ENCODE data around the gene FGD2. TPM values are rescaled to one million over a fixed set of nuclear protein-coding genes. Genes with fewer than 3 reads are reported as not detected.

FGD2 gene
- total and polyA plus RNA-seq, 9 of the 15 experiments (the other 6 are each of a cell fraction or from before 2014, with no cell fraction given) = 0.09 TPM; not detected in 8

DNA sequence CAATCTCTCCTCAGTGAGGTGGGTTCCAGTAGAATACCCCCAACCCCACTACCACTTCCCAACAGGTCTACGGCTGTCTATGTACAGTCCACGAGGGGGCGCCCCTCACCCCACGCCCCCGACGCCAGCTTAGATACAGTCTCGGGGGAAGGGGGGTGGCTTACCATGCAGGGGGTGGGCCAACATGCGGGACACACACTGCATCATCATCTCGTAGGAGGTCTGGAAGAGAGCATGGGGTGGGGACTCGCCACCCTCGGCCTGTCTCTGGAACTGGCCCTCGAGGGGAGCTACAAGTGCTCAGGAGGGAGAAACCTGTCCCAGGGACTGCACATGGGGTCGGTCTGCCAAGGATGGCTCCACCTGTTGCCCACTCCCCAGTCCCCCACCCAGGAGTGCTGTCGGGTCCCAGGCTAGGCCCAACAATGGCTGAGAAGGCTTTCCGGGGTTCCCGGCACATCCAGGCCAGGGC lies 27.9 kb upstream of the FGD2 start (continued):
- TF ChIP-seq, protein P1, sequence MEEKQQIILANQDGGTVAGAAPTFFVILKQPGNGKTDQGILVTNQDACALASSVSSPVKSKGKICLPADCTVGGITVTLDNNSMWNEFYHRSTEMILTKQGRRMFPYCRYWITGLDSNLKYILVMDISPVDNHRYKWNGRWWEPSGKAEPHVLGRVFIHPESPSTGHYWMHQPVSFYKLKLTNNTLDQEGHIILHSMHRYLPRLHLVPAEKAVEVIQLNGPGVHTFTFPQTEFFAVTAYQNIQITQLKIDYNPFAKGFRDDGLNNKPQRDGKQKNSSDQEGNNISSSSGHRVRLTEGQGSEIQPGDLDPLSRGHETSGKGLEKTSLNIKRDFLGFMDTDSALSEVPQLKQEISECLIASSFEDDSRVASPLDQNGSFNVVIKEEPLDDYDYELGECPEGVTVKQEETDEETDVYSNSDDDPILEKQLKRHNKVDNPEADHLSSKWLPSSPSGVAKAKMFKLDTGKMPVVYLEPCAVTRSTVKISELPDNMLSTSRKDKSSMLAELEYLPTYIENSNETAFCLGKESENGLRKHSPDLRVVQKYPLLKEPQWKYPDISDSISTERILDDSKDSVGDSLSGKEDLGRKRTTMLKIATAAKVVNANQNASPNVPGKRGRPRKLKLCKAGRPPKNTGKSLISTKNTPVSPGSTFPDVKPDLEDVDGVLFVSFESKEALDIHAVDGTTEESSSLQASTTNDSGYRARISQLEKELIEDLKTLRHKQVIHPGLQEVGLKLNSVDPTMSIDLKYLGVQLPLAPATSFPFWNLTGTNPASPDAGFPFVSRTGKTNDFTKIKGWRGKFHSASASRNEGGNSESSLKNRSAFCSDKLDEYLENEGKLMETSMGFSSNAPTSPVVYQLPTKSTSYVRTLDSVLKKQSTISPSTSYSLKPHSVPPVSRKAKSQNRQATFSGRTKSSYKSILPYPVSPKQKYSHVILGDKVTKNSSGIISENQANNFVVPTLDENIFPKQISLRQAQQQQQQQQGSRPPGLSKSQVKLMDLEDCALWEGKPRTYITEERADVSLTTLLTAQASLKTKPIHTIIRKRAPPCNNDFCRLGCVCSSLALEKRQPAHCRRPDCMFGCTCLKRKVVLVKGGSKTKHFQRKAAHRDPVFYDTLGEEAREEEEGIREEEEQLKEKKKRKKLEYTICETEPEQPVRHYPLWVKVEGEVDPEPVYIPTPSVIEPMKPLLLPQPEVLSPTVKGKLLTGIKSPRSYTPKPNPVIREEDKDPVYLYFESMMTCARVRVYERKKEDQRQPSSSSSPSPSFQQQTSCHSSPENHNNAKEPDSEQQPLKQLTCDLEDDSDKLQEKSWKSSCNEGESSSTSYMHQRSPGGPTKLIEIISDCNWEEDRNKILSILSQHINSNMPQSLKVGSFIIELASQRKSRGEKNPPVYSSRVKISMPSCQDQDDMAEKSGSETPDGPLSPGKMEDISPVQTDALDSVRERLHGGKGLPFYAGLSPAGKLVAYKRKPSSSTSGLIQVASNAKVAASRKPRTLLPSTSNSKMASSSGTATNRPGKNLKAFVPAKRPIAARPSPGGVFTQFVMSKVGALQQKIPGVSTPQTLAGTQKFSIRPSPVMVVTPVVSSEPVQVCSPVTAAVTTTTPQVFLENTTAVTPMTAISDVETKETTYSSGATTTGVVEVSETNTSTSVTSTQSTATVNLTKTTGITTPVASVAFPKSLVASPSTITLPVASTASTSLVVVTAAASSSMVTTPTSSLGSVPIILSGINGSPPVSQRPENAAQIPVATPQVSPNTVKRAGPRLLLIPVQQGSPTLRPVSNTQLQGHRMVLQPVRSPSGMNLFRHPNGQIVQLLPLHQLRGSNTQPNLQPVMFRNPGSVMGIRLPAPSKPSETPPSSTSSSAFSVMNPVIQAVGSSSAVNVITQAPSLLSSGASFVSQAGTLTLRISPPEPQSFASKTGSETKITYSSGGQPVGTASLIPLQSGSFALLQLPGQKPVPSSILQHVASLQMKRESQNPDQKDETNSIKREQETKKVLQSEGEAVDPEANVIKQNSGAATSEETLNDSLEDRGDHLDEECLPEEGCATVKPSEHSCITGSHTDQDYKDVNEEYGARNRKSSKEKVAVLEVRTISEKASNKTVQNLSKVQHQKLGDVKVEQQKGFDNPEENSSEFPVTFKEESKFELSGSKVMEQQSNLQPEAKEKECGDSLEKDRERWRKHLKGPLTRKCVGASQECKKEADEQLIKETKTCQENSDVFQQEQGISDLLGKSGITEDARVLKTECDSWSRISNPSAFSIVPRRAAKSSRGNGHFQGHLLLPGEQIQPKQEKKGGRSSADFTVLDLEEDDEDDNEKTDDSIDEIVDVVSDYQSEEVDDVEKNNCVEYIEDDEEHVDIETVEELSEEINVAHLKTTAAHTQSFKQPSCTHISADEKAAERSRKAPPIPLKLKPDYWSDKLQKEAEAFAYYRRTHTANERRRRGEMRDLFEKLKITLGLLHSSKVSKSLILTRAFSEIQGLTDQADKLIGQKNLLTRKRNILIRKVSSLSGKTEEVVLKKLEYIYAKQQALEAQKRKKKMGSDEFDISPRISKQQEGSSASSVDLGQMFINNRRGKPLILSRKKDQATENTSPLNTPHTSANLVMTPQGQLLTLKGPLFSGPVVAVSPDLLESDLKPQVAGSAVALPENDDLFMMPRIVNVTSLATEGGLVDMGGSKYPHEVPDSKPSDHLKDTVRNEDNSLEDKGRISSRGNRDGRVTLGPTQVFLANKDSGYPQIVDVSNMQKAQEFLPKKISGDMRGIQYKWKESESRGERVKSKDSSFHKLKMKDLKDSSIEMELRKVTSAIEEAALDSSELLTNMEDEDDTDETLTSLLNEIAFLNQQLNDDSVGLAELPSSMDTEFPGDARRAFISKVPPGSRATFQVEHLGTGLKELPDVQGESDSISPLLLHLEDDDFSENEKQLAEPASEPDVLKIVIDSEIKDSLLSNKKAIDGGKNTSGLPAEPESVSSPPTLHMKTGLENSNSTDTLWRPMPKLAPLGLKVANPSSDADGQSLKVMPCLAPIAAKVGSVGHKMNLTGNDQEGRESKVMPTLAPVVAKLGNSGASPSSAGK (IDR thresholded peaks at IDR 0.05) = no peak
- TF ChIP-seq CBFA2T3 (IDR thresholded peaks at IDR 0.05) = no peak
- TF ChIP-seq CBX5 (IDR thresholded peaks at IDR 0.05; ENCODE audit: borderline replicate concordance, low read depth) = no peak
- TF ChIP-seq ZBTB7A (IDR thresholded peaks at IDR 0.05; ENCODE audit: borderline replicate concordance, control insufficient read depth, low read depth, low read length) = peak; percentile 70
- TF ChIP-seq HOXB6 (CRISPR knock-in tag; IDR thresholded peaks at IDR 0.05; ENCODE audit: borderline replicate concordance) = no peak
- TF ChIP-seq, protein P2, sequence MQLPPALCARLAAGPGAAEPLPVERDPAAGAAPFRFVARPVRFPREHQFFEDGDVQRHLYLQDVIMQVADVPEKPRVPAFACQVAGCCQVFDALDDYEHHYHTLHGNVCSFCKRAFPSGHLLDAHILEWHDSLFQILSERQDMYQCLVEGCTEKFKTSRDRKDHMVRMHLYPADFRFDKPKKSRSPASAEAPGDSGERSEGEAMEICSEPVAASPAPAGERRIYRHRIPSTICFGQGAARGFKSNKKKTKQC (CRISPR knock-in tag; IDR thresholded peaks at IDR 0.05) = no peak
- no peak for TF ChIP-seq ZNF175 (CRISPR knock-in tag; IDR thresholded peaks at IDR 0.05; ENCODE audit: low read depth)
- TF ChIP-seq ZNF232 (CRISPR knock-in tag; IDR thresholded peaks at IDR 0.05) = no peak
- TF ChIP-seq, protein P3, sequence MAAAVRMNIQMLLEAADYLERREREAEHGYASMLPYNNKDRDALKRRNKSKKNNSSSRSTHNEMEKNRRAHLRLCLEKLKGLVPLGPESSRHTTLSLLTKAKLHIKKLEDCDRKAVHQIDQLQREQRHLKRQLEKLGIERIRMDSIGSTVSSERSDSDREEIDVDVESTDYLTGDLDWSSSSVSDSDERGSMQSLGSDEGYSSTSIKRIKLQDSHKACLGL (CRISPR knock-in tag; IDR thresholded peaks at IDR 0.05; ENCODE audit: borderline replicate concordance, poor library complexity, severe bottlenecking) = no peak
- no peak for TF ChIP-seq HLTF (IDR thresholded peaks at IDR 0.05)
- no peak for TF ChIP-seq NEUROD1 (IDR thresholded peaks at IDR 0.05; ENCODE audit: borderline replicate concordance, low read depth, low read length, partially characterized antibody)
- peak; percentile 53 for TF ChIP-seq SMC3 (conservative IDR thresholded peaks at IDR 0.05; ENCODE audit: insufficient read depth, low read depth, low read length)
- no peak for TF ChIP-seq RHOXF2B (CRISPR knock-in tag; conservative IDR thresholded peaks at IDR 0.05)
- no peak for TF ChIP-seq FOXM1 (IDR thresholded peaks at IDR 0.05; ENCODE audit: low read depth)
- no peak for TF ChIP-seq FOXM1 (CRISPR knock-in tag; IDR thresholded peaks at IDR 0.05; ENCODE audit: low read depth)
- no peak for TF ChIP-seq SIX5 (IDR thresholded peaks at IDR 0.05; ENCODE audit: borderline replicate concordance in 1 of 2, insufficient read depth in 1 of 2, low read depth in 1 of 2, low read length in 2 of 2)
- TF ChIP-seq ZNF165 (CRISPR knock-in tag; IDR thresholded peaks at IDR 0.05; ENCODE audit: borderline replicate concordance) = no peak
